ENCODE results near the gene RPL9. TPM values are rescaled to one million over a fixed set of nuclear protein-coding genes. Genes with fewer than 3 reads are reported as not detected.

RPL9 gene
- total and polyA plus RNA-seq, 2 of the 13 experiments (the other 11 are each of a cell fraction or from before 2014, with no cell fraction given) = 993 to 2,148 TPM

GRCh38 chr4:39469429-39470077, 10.8 kb upstream of the RPL9 start (continued):
- TF ChIP-seq ZBTB8A (CRISPR knock-in tag; IDR thresholded peaks at IDR 0.05; ENCODE audit: borderline replicate concordance, low read depth) = no peak
- no peak for TF ChIP-seq ZNF768 (CRISPR knock-in tag; IDR thresholded peaks at IDR 0.05)
- TF ChIP-seq FOXK1 (CRISPR knock-in tag; IDR thresholded peaks at IDR 0.05; ENCODE audit: borderline replicate concordance, low read depth) = peak; percentile 31; the same call in 1 of the 2 replicates
- TF ChIP-seq NFYC (CRISPR knock-in tag; IDR thresholded peaks at IDR 0.05) = peak; percentile 9; the same call in 1 of the 2 replicates
- no peak for TF ChIP-seq ELF1 (CRISPR knock-in tag; IDR thresholded peaks at IDR 0.05)
- TF ChIP-seq GABPA (IDR thresholded peaks at IDR 0.05; ENCODE audit: low read depth, low read length) = no peak
- TF ChIP-seq GABPA (CRISPR knock-in tag; IDR thresholded peaks at IDR 0.05; ENCODE audit: low read depth) = no peak
- TF ChIP-seq CAMTA2 (CRISPR knock-in tag; IDR thresholded peaks at IDR 0.05; ENCODE audit: borderline replicate concordance) = no peak
- TF ChIP-seq ZNF816 (CRISPR knock-in tag; IDR thresholded peaks at IDR 0.05; ENCODE audit: borderline replicate concordance) = no peak
- TF ChIP-seq SRSF9 (IDR thresholded peaks at IDR 0.05; ENCODE audit: borderline replicate concordance, insufficient read depth, low read depth, low read length, poor library complexity, severe bottlenecking) = no peak
- peak; percentile 51; the same call in 2 of the 3 replicates for TF ChIP-seq MXI1 (IDR thresholded peaks at IDR 0.05; ENCODE audit: borderline replicate concordance, low read depth, low read length)
- TF ChIP-seq ATF3 (CRISPR knock-in tag; IDR thresholded peaks at IDR 0.05) = no peak
- TF ChIP-seq NR2F1 (CRISPR knock-in tag; IDR thresholded peaks at IDR 0.05) = no peak; a peak in 1 of 4 replicates
- TF ChIP-seq REXO4 (CRISPR knock-in tag; IDR thresholded peaks at IDR 0.05; ENCODE audit: borderline replicate concordance) = no peak
- TF ChIP-seq FOXO4 (CRISPR knock-in tag; conservative IDR thresholded peaks at IDR 0.05) = 0 out of 2 replicates have a peak, but pooled peaks have one; percentile 44
- TF ChIP-seq PRMT3 (CRISPR knock-in tag; IDR thresholded peaks at IDR 0.05; ENCODE audit: borderline replicate concordance, low read depth) = no peak
- no peak for TF ChIP-seq MTF2 (CRISPR knock-in tag; IDR thresholded peaks at IDR 0.05; ENCODE audit: borderline replicate concordance)
- TF ChIP-seq ZSCAN25 (CRISPR knock-in tag; IDR thresholded peaks at IDR 0.05) = no peak
- no peak for TF ChIP-seq ZNF605 (CRISPR knock-in tag; IDR thresholded peaks at IDR 0.05)
- TF ChIP-seq MIXL1 (CRISPR knock-in tag; IDR thresholded peaks at IDR 0.05) = peak; percentile 81
- TF ChIP-seq ZFP82 (CRISPR knock-in tag; IDR thresholded peaks at IDR 0.05; ENCODE audit: borderline replicate concordance) = no peak
- TF ChIP-seq HES4 (CRISPR knock-in tag; IDR thresholded peaks at IDR 0.05; ENCODE audit: borderline replicate concordance) = no peak
- 0 out of 2 replicates have a peak, but pooled peaks have one; percentile 26 for TF ChIP-seq SMAD3 (CRISPR knock-in tag; IDR thresholded peaks at IDR 0.05)
- no peak for TF ChIP-seq SP1 (IDR thresholded peaks at IDR 0.05)
- no peak for TF ChIP-seq SP1 (CRISPR knock-in tag; IDR thresholded peaks at IDR 0.05)
- no peak for TF ChIP-seq FLYWCH1 (CRISPR knock-in tag; IDR thresholded peaks at IDR 0.05)
- no peak for TF ChIP-seq SMAD1 (CRISPR knock-in tag; IDR thresholded peaks at IDR 0.05; ENCODE audit: borderline replicate concordance, low read depth)
- no peak for TF ChIP-seq TFDP2 (CRISPR knock-in tag; IDR thresholded peaks at IDR 0.05)
- no peak for TF ChIP-seq SP5 (CRISPR knock-in tag; IDR thresholded peaks at IDR 0.05; ENCODE audit: borderline replicate concordance, low read depth)

Measured in HepG2 (cell line).